ENCODE data around the gene PEA15.

DNA sequence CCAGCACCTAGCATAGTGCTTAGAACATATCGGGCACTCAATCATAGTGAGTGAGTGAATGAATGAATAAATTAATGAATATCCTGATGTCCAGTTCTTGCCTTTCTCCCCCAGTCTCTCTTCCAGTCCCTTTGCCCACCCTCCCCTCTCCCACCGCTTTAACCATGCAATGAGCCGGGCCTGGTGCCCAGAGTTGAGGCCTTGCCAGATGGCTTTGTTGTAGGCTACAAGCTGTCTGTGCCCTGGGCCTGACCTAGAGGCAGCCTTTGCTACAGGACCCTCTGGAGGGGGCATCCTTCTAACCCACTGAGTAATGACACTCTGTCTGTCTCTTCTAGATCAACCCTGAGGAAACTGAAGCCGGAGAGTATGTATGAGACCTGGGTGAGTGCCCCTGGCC, 8.0 kb upstream of the PEA15 start:
- TF ChIP-seq, protein P1, sequence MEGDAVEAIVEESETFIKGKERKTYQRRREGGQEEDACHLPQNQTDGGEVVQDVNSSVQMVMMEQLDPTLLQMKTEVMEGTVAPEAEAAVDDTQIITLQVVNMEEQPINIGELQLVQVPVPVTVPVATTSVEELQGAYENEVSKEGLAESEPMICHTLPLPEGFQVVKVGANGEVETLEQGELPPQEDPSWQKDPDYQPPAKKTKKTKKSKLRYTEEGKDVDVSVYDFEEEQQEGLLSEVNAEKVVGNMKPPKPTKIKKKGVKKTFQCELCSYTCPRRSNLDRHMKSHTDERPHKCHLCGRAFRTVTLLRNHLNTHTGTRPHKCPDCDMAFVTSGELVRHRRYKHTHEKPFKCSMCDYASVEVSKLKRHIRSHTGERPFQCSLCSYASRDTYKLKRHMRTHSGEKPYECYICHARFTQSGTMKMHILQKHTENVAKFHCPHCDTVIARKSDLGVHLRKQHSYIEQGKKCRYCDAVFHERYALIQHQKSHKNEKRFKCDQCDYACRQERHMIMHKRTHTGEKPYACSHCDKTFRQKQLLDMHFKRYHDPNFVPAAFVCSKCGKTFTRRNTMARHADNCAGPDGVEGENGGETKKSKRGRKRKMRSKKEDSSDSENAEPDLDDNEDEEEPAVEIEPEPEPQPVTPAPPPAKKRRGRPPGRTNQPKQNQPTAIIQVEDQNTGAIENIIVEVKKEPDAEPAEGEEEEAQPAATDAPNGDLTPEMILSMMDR (IDR thresholded peaks at IDR 0.05; ENCODE audit: low read length), result no peak
- no peak for TF ChIP-seq EZH2 (IDR thresholded peaks at IDR 0.05; ENCODE audit: borderline replicate concordance, low read length)

Measured in OCI-LY1 (cell line).